DND-41 (cell line): ENCODE data around the gene LRFN2.

Experiments
- ATAC-seq: fragments of 200-7000 bp; cut with Tn5 transposase; 3 replicates; pipeline ENCODE4 v1.9.1; 2021; ENCODE audit warnings: low read depth; ENCODE audit not compliant: insufficient read depth
- DNase-seq: peaks from one replicate; pipeline ENCODE4 v3.0.0-alpha.2; 2020
- H2AFZ ChIP-seq: 2 replicates; pipeline ENCODE4 v1.6.0; 2012; ENCODE audit warnings: low read depth, low read length
- H3K27ac ChIP-seq: 2 replicates; pipeline ENCODE4 v1.5.1; 2012; ENCODE audit warnings: low read length, inconsistent platforms
- H3K27me3 ChIP-seq: fragments of 200-600 bp; sonication (generic); 2 replicates; pipeline ENCODE4 v1.6.0; 2012; ENCODE audit warnings: low read length, mild to moderate bottlenecking, inconsistent platforms; ENCODE audit not compliant: insufficient read depth, poor library complexity
- H3K36me3 ChIP-seq: 2 replicates; pipeline ENCODE4 v1.5.1; 2012; ENCODE audit warnings: low read length, inconsistent platforms; ENCODE audit not compliant: insufficient read depth
- H3K4me1 ChIP-seq: 2 replicates; pipeline ENCODE4 v1.5.1; 2012; ENCODE audit warnings: mild to moderate bottlenecking, low read length; ENCODE audit not compliant: insufficient read depth
- H3K4me2 ChIP-seq: 2 replicates; pipeline ENCODE4 v1.6.0; 2012; ENCODE audit warnings: mild to moderate bottlenecking, moderate library complexity, low read length, inconsistent platforms; ENCODE audit not compliant: insufficient read depth
- H3K4me3 ChIP-seq, 2 experiments: fragments of 200-600 bp in 1 of 2; shearing (Covaris generic) in 1 of 2; 2 replicates each; pipeline ENCODE4 v1.5.1; 2012 to 2016; ENCODE audit warnings: inconsistent platforms in 2 of 2, low read length in 2 of 2, mild to moderate bottlenecking in 2 of 2, low read depth in 1 of 2, moderate library complexity in 1 of 2
- H3K79me2 ChIP-seq: 2 replicates; pipeline ENCODE4 v1.6.0; 2012; ENCODE audit warnings: low read length, inconsistent platforms; ENCODE audit not compliant: insufficient read depth
- H3K9ac ChIP-seq: 2 replicates; pipeline ENCODE4 v1.6.0; 2012; ENCODE audit warnings: low read depth, mild to moderate bottlenecking, inconsistent platforms, low read length, moderate library complexity
- H3K9me3 ChIP-seq: 2 replicates; pipeline ENCODE4 v1.5.1; 2012; ENCODE audit warnings: low read length, moderate library complexity, mild to moderate bottlenecking, inconsistent platforms; ENCODE audit not compliant: insufficient read depth, severe bottlenecking
- H4K20me1 ChIP-seq: 2 replicates; pipeline ENCODE4 v1.6.0; 2012; ENCODE audit warnings: low read length; ENCODE audit not compliant: insufficient read depth
- EZH2 ChIP-seq: IDR thresholded peaks from 3 replicates; pipeline ENCODE4 v1.6.1; 2012; ENCODE audit warnings: borderline replicate concordance, low read depth, mild to moderate bottlenecking, moderate library complexity, low read length, inconsistent platforms; ENCODE audit not compliant: severe bottlenecking
- TF ChIP-seq, protein P1 (sequence below): IDR thresholded peaks from 2 replicates; pipeline ENCODE4 v1.5.1; 2012; ENCODE audit warnings: borderline replicate concordance, low read length, moderate library complexity, mild to moderate bottlenecking; ENCODE audit not compliant: poor library complexity, severe bottlenecking; ENCODE audit errors: extremely low read depth

The LRFN2 gene

DNA sequence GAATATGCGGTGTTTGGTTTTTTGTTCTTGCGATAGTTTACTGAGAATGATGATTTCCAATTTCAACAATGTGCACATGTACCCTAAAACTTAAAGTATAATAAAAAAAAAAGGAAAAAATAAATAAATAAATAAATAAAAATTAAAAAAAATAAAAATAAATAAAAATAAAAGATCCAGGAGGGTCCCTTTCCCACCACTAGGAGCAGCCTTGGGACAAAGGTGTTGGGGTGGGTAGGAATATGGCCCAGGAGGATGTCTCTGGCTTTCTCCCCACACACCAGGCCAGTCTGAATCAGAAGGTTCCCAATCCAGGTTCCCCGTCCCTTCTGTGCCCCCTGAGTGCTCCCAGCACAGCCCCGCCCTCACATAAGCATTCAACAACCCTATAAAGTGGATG is 9.5 kb downstream of the LRFN2 start:
- Histone ChIP-seq H3K36me3 (no peaks in the 10 kb centered on the region), H2AFZ (no peak overlapping the region), H3K9ac (no peak overlapping the region), H3K27me3 (no peaks in the 10 kb centered on the region), H4K20me1 (0 out of 2 replicates have a peak, but pooled peaks cover 2% of the 10 kb centered on the region), H3K27ac (no peak overlapping the region), H3K9me3 (no peaks in the 10 kb centered on the region), H3K79me2 (no peaks in the 10 kb centered on the region), H3K4me3 (no peak overlapping the region), H3K4me1 (no peaks in the 10 kb centered on the region), H3K4me2 (no peak overlapping the region)
- ATAC-seq (no peak), DNase-seq (no peak)
- TF ChIP-seq EZH2, result no peak
- TF ChIP-seq, protein P1, sequence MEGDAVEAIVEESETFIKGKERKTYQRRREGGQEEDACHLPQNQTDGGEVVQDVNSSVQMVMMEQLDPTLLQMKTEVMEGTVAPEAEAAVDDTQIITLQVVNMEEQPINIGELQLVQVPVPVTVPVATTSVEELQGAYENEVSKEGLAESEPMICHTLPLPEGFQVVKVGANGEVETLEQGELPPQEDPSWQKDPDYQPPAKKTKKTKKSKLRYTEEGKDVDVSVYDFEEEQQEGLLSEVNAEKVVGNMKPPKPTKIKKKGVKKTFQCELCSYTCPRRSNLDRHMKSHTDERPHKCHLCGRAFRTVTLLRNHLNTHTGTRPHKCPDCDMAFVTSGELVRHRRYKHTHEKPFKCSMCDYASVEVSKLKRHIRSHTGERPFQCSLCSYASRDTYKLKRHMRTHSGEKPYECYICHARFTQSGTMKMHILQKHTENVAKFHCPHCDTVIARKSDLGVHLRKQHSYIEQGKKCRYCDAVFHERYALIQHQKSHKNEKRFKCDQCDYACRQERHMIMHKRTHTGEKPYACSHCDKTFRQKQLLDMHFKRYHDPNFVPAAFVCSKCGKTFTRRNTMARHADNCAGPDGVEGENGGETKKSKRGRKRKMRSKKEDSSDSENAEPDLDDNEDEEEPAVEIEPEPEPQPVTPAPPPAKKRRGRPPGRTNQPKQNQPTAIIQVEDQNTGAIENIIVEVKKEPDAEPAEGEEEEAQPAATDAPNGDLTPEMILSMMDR, result no peak

DNA sequence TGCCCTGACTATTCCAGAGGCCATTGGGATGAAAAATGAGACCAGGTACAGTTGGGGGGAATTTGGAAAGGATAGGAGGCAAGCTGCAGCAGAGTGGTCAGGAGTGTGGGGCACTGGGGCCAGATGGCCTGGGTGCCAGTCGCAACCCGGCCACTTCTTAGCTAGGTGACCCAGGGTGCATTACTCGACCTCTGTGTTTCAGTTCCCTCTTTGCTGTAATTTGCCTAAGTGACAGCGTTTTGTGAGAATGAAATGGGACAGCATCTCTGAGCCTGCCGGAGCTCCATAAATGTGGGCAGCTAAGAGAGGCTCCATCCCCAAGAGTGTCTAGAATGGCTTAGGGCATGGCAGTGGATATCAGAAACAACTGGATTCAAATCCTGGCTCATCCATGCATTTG is 13.9 kb downstream of the LRFN2 start:
- Histone ChIP-seq H3K9me3 (no peaks in the 10 kb centered on the region), H2AFZ (no peak overlapping the region), H3K4me2 (no peak overlapping the region), H3K27me3 (no peaks in the 10 kb centered on the region), H3K9ac (no peak overlapping the region), H3K27ac (no peak overlapping the region), H3K4me3 (no peak overlapping the region), H3K36me3 (no peaks in the 10 kb centered on the region), H3K79me2 (no peaks in the 10 kb centered on the region), H4K20me1 (0 out of 2 replicates have a peak, but pooled peaks cover 2% of the 10 kb centered on the region), H3K4me1 (no peaks in the 10 kb centered on the region)
- TF ChIP-seq, protein P1, result no peak
- DNase-seq (no peak), ATAC-seq (no peak)

DNA sequence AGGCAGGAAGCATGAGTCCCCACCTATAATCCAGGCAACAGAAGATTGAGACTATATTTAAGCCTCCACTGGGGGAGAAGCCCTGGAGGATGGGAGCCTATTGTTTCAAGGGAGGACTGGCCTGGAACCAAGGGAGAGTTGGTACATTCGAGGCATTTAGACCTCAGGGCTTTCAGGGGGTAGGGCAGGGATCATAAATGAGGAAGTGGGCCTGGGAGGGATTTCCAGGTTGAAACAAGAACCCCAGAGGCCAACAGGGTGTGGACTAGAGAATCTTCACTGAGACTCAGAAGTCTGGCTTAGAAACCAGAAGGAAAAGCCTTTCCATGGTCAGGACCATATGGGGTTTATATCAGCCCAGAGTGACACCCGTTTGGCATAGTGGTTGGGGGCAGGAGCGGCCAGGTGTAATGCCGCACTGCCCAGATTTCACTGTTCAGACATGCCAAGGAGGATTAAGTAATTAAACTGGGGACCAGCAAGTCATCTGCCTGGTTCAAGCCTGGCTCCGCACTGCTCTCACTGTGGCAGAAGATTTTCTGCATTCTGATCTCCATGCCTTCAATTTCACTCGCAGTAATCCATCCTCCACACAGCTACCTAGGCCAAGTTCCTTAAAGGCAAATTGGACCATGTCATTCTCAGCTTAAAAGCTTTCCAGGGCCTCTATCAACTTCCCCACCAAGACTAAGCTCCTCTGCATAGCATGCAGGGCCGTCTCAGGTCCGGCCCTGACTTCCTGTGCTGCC is 17.8 kb downstream of the LRFN2 start:
- Histone ChIP-seq H3K27ac (no peak overlapping the region), H4K20me1 (0 out of 2 replicates have a peak, but pooled peaks cover 2% of the 10 kb centered on the region)
- no peak for DNase-seq

More for the DNA sequence above, 17.8 kb downstream of the LRFN2 start:
- TF ChIP-seq, protein P1, result no peak
- TF ChIP-seq EZH2, result no peak
- no peak for ATAC-seq
- H3K4me1 ChIP-seq, result no peaks in the 10 kb centered on the region
- H2AFZ ChIP-seq, result no peak overlapping the region
- H3K36me3 ChIP-seq, result no peaks in the 10 kb centered on the region
- no peaks in the 10 kb centered on the region for H3K9me3 ChIP-seq
- no peaks in the 10 kb centered on the region for H3K79me2 ChIP-seq
- no peak overlapping the region for H3K4me2 ChIP-seq
- no peaks in the 10 kb centered on the region for H3K27me3 ChIP-seq
- H3K9ac ChIP-seq, result no peak overlapping the region
- H3K4me3 ChIP-seq, result no peak overlapping the region
